ENCODE measurements around the gene SAMD4A. TPM values are rescaled to one million over a fixed set of nuclear protein-coding genes. Genes with fewer than 3 reads are reported as not detected.

SAMD4A gene
- polyA plus RNA-seq, 1 experiment: 13.4 TPM

DNA sequence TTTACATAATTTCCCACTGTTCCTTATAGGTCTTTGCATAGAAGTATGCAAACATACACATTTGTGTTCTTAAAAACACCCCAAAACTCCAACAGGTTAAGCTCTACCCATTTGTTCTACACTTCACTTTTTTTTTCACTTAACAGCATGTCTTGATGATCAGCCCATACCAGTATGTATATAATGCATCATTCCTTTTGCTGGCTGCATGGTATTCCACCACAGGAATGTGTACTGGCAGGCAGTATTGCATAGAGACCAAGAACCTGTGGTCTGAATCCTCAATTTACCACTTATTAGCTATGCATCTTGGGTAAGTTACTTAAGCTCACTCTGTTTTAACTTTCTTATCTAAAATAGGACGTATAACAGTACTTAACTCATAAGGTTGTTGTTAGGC lies 65.5 kb downstream of the SAMD4A start:
- ChIA-PET POLR2A (no interaction called here), CTCF (interaction anchor here (1.2 kb wide), 1 partner anchor 8 kb away, joined by 3 read pairs; no protein-coding TSS in a partner anchor)
- H3K36me3 ChIP-seq (ENCODE audit: control insufficient read depth, insufficient read depth, low read length): no peaks in the 10 kb centered on the region
- DNase-seq (ENCODE audit: low read depth): no peak
- TF ChIP-seq, protein P1, sequence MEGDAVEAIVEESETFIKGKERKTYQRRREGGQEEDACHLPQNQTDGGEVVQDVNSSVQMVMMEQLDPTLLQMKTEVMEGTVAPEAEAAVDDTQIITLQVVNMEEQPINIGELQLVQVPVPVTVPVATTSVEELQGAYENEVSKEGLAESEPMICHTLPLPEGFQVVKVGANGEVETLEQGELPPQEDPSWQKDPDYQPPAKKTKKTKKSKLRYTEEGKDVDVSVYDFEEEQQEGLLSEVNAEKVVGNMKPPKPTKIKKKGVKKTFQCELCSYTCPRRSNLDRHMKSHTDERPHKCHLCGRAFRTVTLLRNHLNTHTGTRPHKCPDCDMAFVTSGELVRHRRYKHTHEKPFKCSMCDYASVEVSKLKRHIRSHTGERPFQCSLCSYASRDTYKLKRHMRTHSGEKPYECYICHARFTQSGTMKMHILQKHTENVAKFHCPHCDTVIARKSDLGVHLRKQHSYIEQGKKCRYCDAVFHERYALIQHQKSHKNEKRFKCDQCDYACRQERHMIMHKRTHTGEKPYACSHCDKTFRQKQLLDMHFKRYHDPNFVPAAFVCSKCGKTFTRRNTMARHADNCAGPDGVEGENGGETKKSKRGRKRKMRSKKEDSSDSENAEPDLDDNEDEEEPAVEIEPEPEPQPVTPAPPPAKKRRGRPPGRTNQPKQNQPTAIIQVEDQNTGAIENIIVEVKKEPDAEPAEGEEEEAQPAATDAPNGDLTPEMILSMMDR (IDR thresholded peaks at IDR 0.05; ENCODE audit: insufficient read depth, low read depth, low read length): no peak
- H3K4me3 ChIP-seq (ENCODE audit: low read depth, low read length): no peak overlapping the region
- no peaks in the 10 kb centered on the region for H3K27me3 ChIP-seq (ENCODE audit: control insufficient read depth, insufficient read depth, low read length)

DNA sequence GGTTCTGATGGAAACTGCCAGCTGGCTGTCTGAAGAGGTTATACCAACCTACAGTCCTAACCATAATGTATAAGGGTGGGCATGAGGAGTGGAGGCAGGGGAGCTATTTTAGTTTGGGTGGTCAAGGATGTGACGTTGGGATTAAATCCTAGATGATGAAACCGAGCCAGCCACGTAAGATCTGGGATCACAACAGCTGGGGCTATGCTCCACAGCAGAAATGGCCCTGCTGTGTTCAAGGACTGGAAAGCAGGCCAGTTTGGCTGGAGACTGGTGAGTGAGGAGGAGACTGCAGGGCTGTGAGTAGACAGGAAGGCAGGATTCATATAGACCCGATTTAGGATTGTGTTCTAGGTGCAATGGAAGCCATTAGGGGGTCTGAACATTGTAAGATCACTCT lies 66.1 kb downstream of the SAMD4A start:
- ChIA-PET POLR2A (no interaction called here), CTCF (no interaction called here)
- no peak for DNase-seq (ENCODE audit: low read depth)
- no peak overlapping the region for H3K4me3 ChIP-seq (ENCODE audit: low read depth, low read length)
- TF ChIP-seq, protein P1 (IDR thresholded peaks at IDR 0.05; ENCODE audit: insufficient read depth, low read depth, low read length): no peak
- no peaks in the 10 kb centered on the region for H3K27me3 ChIP-seq (ENCODE audit: control insufficient read depth, insufficient read depth, low read length)
- no peaks in the 10 kb centered on the region for H3K36me3 ChIP-seq (ENCODE audit: control insufficient read depth, insufficient read depth, low read length)

DNA sequence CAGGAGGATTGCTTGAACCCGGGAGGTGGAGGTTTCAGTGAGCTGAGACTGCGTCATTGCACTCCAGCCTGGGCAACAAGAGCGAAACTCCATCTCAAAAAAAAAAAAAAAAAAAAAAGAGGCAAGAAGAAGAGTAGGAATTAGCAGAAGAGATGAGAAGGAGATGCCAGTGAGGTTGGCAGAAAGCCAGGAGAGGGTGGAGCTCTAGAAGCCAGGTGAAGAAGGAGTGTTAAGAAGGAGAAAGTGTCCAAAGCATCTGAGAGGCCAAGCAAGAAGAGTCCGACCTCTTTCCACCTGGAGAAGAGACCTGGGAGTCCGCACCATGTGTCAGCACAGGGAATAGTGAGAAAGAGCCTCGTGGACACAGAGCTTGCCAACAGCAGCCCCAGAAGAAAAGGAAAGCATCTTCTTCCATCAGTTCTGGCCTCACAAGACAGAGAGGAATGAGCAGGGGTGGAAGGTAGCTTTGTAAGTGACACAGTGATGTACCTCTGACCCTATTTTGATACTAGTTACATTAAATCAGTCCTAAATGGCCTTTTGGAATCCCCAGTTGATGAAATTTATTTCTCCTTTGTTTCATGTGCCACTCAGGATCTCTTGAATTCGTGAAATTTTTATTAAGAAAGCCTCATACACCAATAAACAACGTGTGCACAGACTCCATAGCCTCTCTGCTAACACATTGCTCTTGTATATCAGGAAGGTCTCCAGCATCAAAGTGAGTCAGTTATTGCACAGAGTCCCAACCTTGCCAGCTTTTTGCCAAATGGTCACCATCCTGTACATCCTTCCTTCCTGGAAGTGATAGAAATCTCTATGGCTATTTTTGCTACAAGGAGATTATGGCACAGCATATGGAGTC lies 70.6 kb downstream of the SAMD4A start:
- Histone ChIP-seq H3K36me3 (ENCODE audit: control insufficient read depth, insufficient read depth, low read length) (peaks cover 1% of the 10 kb centered on the region; the same call in 1 of the 2 replicates), H3K4me3 (ENCODE audit: low read depth, low read length) (no peak overlapping the region), H3K27me3 (ENCODE audit: control insufficient read depth, insufficient read depth, low read length) (no peaks in the 10 kb centered on the region)
- DNase-seq (ENCODE audit: low read depth): no peak
- TF ChIP-seq, protein P1 (IDR thresholded peaks at IDR 0.05; ENCODE audit: insufficient read depth, low read depth, low read length): no peak
- CTCF ChIA-PET: interaction anchor here (1.0 to 1.1 kb wide), 3 partner anchors 11 to 70 kb away, joined by 3 read pairs; partner anchors contain the start of gene SAMD4A
- POLR2A ChIA-PET: no interaction called here

DNA sequence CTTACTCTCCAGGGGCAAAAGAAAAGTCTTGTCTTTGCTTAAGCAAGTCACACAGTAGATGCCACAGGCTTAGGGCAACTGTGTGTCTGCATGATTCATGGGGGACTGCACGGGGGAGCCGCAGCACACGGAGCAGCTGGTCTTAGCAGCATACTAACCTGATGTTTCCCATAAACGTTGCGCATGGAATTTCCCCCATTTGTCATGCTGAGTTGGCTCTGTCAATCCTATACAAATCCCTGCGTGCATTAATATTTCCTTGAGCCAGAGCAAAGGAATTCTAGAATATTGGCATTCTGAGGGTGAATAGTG lies 71.2 kb downstream of the SAMD4A start:
- Histone ChIP-seq H3K4me3 (ENCODE audit: low read depth, low read length) (no peak overlapping the region), H3K36me3 (ENCODE audit: control insufficient read depth, insufficient read depth, low read length) (peaks cover 1% of the 10 kb centered on the region; the same call in 1 of the 2 replicates), H3K27me3 (ENCODE audit: control insufficient read depth, insufficient read depth, low read length) (no peaks in the 10 kb centered on the region)
- TF ChIP-seq, protein P1 (IDR thresholded peaks at IDR 0.05; ENCODE audit: insufficient read depth, low read depth, low read length): no peak
- no peak for DNase-seq (ENCODE audit: low read depth)
- POLR2A ChIA-PET: no interaction called here
- CTCF ChIA-PET: interaction anchor here (1.0 kb wide), 2 partner anchors 11 to 71 kb away, joined by 3 read pairs; partner anchors contain the start of gene SAMD4A

DNA sequence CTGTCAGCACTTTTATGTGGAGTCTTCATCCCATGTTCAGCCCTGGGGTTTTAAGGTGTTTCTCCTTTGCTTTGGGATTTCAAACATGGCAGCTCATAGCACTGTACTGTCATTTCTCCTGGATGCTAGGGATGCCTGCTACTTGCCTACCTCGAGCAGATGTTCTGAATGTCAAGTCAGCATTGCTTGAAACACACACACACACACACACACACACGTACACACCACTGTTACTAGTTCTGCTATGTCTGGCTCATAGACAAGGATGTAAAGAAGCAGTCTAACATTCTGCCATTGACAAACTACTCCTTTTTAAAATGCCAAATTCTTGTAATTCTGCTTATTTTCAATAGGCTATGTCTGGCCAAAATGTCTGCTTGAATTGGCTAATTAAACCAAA lies 72.7 kb downstream of the SAMD4A start:
- ChIA-PET CTCF (interaction anchor here (0.6 to 1.0 kb wide), 2 partner anchors 9 to 132 kb away, joined by 3 to 4 read pairs; no protein-coding TSS in a partner anchor), POLR2A (no interaction called here)
- H3K27me3 ChIP-seq (ENCODE audit: control insufficient read depth, insufficient read depth, low read length): no peaks in the 10 kb centered on the region
- TF ChIP-seq, protein P1 (IDR thresholded peaks at IDR 0.05; ENCODE audit: insufficient read depth, low read depth, low read length): no peak
- H3K4me3 ChIP-seq (ENCODE audit: low read depth, low read length): no peak overlapping the region
- DNase-seq (ENCODE audit: low read depth): no peak
- peaks cover 1% of the 10 kb centered on the region; the same call in 1 of the 2 replicates for H3K36me3 ChIP-seq (ENCODE audit: control insufficient read depth, insufficient read depth, low read length)

All from BJ (cell line).